Spleen (tissue), 11 donors: ENCODE measurements around the gene PRKCA. TPM values are rescaled to one million over a fixed set of nuclear protein-coding genes. Genes with fewer than 3 reads are reported as not detected.

Experiments
- DNase-seq: peaks from one replicate; pipeline ENCODE4 v3.0.0-alpha.2; 2020
- H3K27ac ChIP-seq, 8 donors: fragments of 200-600 bp; sonication (generic) in 7 of 8; 1 replicate in 4 of 8; 2 replicates in 4 of 8; pipeline versions ENCODE4 v1.5.0 to v1.8.0; 2016 to 2021; ENCODE audit warnings: inconsistent platforms in 4 of 8, mild to moderate bottlenecking in 4 of 8, moderate library complexity in 1 of 8
- H3K27me3 ChIP-seq, 7 donors: fragments of 200-600 bp; sonication (generic) in 6 of 7; replicated peaks in 1 of 7; 1 replicate in 4 of 7; 2 replicates in 3 of 7; pipeline versions ENCODE4 v1.5.0 to v1.8.0; 2016 to 2021; ENCODE audit warnings: inconsistent platforms in 3 of 7, mild to moderate bottlenecking in 1 of 7
- H3K36me3 ChIP-seq, 6 donors: fragments of 200-600 bp; sonication (generic) in 5 of 6; 1 replicate in 4 of 6; 2 replicates in 2 of 6; pipeline versions ENCODE4 v1.5.0 to v1.8.0; 2016 to 2021; ENCODE audit warnings: inconsistent platforms in 2 of 6
- H3K4me1 ChIP-seq, 6 donors: fragments of 200-600 bp; sonication (generic) in 5 of 6; 1 replicate in 3 of 6; 2 replicates in 3 of 6; pipeline versions ENCODE4 v1.5.0 to v1.8.0; 2016 to 2021; ENCODE audit warnings: inconsistent platforms in 3 of 6
- H3K4me3 ChIP-seq, 8 donors: fragments of 200-600 bp; sonication (generic) in 7 of 8; 1 replicate in 4 of 8; 2 replicates in 4 of 8; pipeline versions ENCODE4 v1.5.0 to v1.8.0; 2016 to 2021; ENCODE audit warnings: inconsistent platforms in 4 of 8, mild to moderate bottlenecking in 4 of 8, moderate library complexity in 2 of 8
- H3K9me3 ChIP-seq, 8 donors: fragments of 200-600 bp; sonication (generic) in 7 of 8; 1 replicate in 4 of 8; 2 replicates in 4 of 8; pipeline versions ENCODE4 v1.5.0 to v1.8.0; 2016 to 2021; ENCODE audit warnings: inconsistent platforms in 4 of 8
- CTCF ChIP-seq, 11 experiments: fragments of 200-600 bp in 7 of 11; fragments of 450-650 bp in 4 of 11; sonication (generic) in 4 of 11; IDR thresholded peaks in 8 of 11; conservative IDR thresholded peaks in 3 of 11; 1 replicate in 7 of 11; 2 replicates in 4 of 11; pipeline versions ENCODE4 v1.4.0 to v1.8.0; 2016 to 2021; ENCODE audit warnings: antibody characterized with exemption in 11 of 11, inconsistent platforms in 4 of 11, mild to moderate bottlenecking in 1 of 11
- POLR2A ChIP-seq, 3 donors: fragments of 450-650 bp; IDR thresholded peaks; one replicate each; pipeline ENCODE4 v1.5.1; 2017; ENCODE audit warnings: antibody characterized with exemption in 3 of 3, mild to moderate bottlenecking in 1 of 3
- POLR2AphosphoS5 ChIP-seq, 3 donors: sonication (generic); formaldehyde crosslinking; IDR thresholded peaks; one replicate each; pipeline ENCODE4 v1.5.1; 2017; ENCODE audit warnings: antibody characterized with exemption in 3 of 3
- WGBS, 5 donors: extraction: QIAGEN DNeasy Blood & Tissue Kit in 3 of 5; methylation state at CpG; one replicate each; pipeline versions ENCODE4 v1.1.5 to v1.1.7; 2013 to 2018; 5-methylcytosine and 5-hydroxymethylcytosine counted together
- intact Hi-C: fragments of 100-400 bp; cut with DNase I; formaldehyde crosslinking; loops from one replicate; pipeline ENCODE4 v1.15.0; 2023; ENCODE audit warnings: low total_unique reads
- polyA plus RNA-seq, 3 donors: library from polyadenylated mRNA; stranded (reverse); fragments of 200-250 nt; gene quantifications; one replicate each; pipeline ENCODE4 v1.2.1, GENCODE V29; 2013
- total RNA-seq, 7 donors: library from RNA; depleted of rRNA in 3 of 7; stranded (reverse); fragments of >200 nt in 3 of 7; fragmentation: NEBNext Ultra II Directional in 4 of 7; extraction: Animal tissue kit (Norgen Biotek cat#: 25700) in 4 of 7; gene quantifications; one replicate each; pipeline versions ENCODE4 v1.1.0 to v1.2.1, GENCODE V29; 2016 to 2021
- donor health status: healthy with polysubstance abuse.
- donor health status: DM: no; HTN: no; CAD: no; lungs with moderate emphysema.
- donor health status: DM: no; HTN: no; CAD: no.
- donor health status: Bipolar disorder and iron deficiency.
- donor health status: healthy.
- donor health status: DM: no; HTN: no; CAD: no.
- donor health status: DM: yes; HTN: yes; CAD: no.

Gene PRKCA
- total and polyA plus RNA-seq, 10 donors, result 1.7 to 59.7 (median 31.2) TPM

DNA sequence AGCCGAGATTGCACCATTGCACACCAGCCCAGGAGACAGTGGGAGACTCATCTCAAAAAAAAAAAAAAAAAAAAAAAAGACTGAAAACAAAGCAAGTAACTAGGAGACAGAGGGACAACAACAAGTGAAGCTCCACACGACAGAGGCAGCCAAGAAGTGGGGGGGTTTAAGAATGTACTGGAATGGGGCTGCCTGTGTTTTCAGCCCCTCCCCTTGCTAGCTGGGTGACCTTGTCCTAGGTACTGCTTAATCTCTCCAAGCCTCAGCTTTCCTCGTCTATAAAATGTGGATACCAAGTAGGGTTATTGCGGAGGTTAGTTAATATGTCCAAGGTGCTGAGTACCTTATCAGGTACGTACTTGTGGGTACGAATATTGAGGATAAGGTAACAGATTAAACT, 368.7 kb downstream of the PRKCA start:
- intact Hi-C loops, result no loop called here
- no peaks in the 10 kb centered on the region for H3K27me3 ChIP-seq
- H3K4me3 ChIP-seq, result no peak overlapping the region
- WGBS, 5 donors, result 78 to 91% (median 87%) methylated on average over 6 of the region's 6 CpGs
- DNase-seq, result no peak
- no peaks in the 10 kb centered on the region for H3K36me3 ChIP-seq
- peaks cover 0 to 19% (median 10%) of the 10 kb centered on the region in 6 donors for H3K4me1 ChIP-seq
- no peaks in the 10 kb centered on the region for H3K9me3 ChIP-seq
- no peak overlapping the region for H3K27ac ChIP-seq
- TF ChIP-seq POLR2AphosphoS5 (IDR thresholded peaks at IDR 0.05) (no peak), CTCF (IDR thresholded peaks at IDR 0.05 in 8 of 11, conservative IDR thresholded peaks at IDR 0.05 in 3 of 11) (no peak), POLR2A (IDR thresholded peaks at IDR 0.05) (no peak)

GRCh38 chr17:66673668-66674276, 371.4 kb downstream of the PRKCA start:
- Histone ChIP-seq H3K9me3 (peaks cover 0 to 12% (median 6%) of the 10 kb centered on the region in 8 donors), H3K27me3 (no peaks in the 10 kb centered on the region), H3K4me3 (no peak overlapping the region), H3K4me1 (peaks cover 0 to 19% (median 10%) of the 10 kb centered on the region in 6 donors), H3K27ac (peak overlapping the region in 6 of 8 donors; percentile 5 to 81 (median 56)), H3K36me3 (no peaks in the 10 kb centered on the region)
- WGBS, 5 donors, result 19 to 39% (median 34%) methylated on average over 8 of the region's 8 CpGs
- DNase-seq, result no peak
- TF ChIP-seq CTCF (IDR thresholded peaks at IDR 0.05 in 8 of 11, conservative IDR thresholded peaks at IDR 0.05 in 3 of 11) (peak in 10 of 11 experiments; percentile 41 to 68 (median 60)), POLR2A (IDR thresholded peaks at IDR 0.05) (no peak)
- intact Hi-C loops, result loop anchor here (2.0 kb wide), 1 partner anchor 419 kb away; no protein-coding TSS in a partner anchor

DNA sequence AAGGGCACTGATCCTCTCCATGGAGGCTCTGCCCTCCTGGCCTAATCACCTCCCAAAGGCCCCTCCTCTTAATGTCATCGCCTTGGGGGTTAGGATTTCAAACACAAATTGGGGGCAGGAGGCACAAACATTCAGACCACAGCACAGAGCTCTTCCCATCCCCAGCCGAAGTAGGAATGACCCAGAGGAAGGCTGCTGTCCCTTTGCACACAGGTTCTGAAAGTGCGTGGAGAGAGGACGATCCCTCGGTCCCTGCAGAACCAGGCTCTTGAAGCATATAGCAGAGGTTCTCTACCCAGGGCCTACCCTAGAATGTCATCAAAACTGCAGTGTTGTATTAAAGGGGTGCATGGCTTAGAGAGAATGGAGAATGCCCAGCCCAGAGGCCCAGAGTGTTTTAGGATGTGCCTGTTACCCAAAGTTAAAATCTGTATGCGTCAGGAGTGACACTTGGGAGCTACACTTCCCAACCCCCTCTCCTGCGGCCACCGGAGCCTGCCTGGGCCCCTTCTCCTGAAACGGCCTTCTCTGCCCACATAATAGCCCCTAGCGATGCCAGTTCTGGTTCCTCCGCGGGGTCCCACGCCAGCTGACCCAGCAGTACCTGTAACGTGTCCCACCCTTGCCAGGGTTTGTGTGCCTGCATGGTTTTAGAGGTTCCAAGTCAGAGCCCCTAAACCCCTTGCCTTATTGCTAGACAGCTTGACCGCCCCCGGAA, 373.0 kb downstream of the PRKCA start:
- intact Hi-C loops, result no loop called here
- no peak for TF ChIP-seq CTCF (IDR thresholded peaks at IDR 0.05 in 8 of 11, conservative IDR thresholded peaks at IDR 0.05 in 3 of 11)
- TF ChIP-seq POLR2AphosphoS5 (IDR thresholded peaks at IDR 0.05), result no peak
- TF ChIP-seq POLR2A (IDR thresholded peaks at IDR 0.05), result no peak
- Histone ChIP-seq H3K4me1 (peaks cover 0 to 19% (median 10%) of the 10 kb centered on the region in 6 donors), H3K4me3 (no peak overlapping the region), H3K9me3 (peaks cover 0 to 12% (median 6%) of the 10 kb centered on the region in 8 donors), H3K27me3 (no peaks in the 10 kb centered on the region), H3K36me3 (no peaks in the 10 kb centered on the region), H3K27ac (peak overlapping the region in 3 of 8 donors; percentile 31 to 81 (median 66))
- WGBS, 5 donors, result 91 to 94% (median 93%) methylated on average over 9 to 16 of the region's 16 CpGs
- DNase-seq, result no peak

- peak in 2 of 3 donors; percentile 11 to 14 for TF ChIP-seq POLR2AphosphoS5 (IDR thresholded peaks at IDR 0.05)
- no peak for TF ChIP-seq POLR2A (IDR thresholded peaks at IDR 0.05)
- Histone ChIP-seq H3K27ac (peak overlapping the region in 1 of 8 donors; percentile 34), H3K36me3 (no peaks in the 10 kb centered on the region), H3K4me3 (no peak overlapping the region), H3K4me1 (peaks cover 0 to 19% (median 10%) of the 10 kb centered on the region in 6 donors), H3K9me3 (peaks cover 0 to 12% (median 6%) of the 10 kb centered on the region in 8 donors), H3K27me3 (no peaks in the 10 kb centered on the region)
- intact Hi-C loops, result no loop called here
- no peak for DNase-seq
- 89 to 96% (median 90%) methylated on average over 17 of the region's 17 CpGs for WGBS, 5 donors
These were observed 373.6 kb downstream of the PRKCA start for GRCh38 chr17:66675991-66676371.
